PFSK-1 (cell line): ENCODE results near the gene ZNF775.

Experiments
- POLR2AphosphoS5 ChIP-seq: IDR thresholded peaks from 2 replicates; pipeline ENCODE4 v1.6.1; 2012; ENCODE audit warnings: low read depth, mild to moderate bottlenecking, control low read depth, low read length, moderate library complexity
- SIN3A ChIP-seq: IDR thresholded peaks from 2 replicates; pipeline ENCODE4 v1.6.1; 2012; ENCODE audit warnings: mild to moderate bottlenecking, low read length, moderate library complexity, borderline replicate concordance; ENCODE audit not compliant: insufficient read depth
- TAF1 ChIP-seq: IDR thresholded peaks from 2 replicates; pipeline ENCODE4 v1.6.1; 2012; ENCODE audit warnings: low read length, control low read depth, borderline replicate concordance; ENCODE audit not compliant: insufficient read depth
- TF ChIP-seq, protein P1 (sequence below), 2 experiments: IDR thresholded peaks; 2 replicates each; pipeline versions ENCODE4 v1.6.1 to v1.8.0; 2011 to 2012; ENCODE audit warnings: low read depth in 2 of 2, low read length in 2 of 2, control low read depth in 1 of 2, inconsistent platforms in 1 of 2, mild to moderate bottlenecking in 1 of 2, moderate library complexity in 1 of 2; ENCODE audit not compliant: insufficient read depth in 1 of 2

DNA sequence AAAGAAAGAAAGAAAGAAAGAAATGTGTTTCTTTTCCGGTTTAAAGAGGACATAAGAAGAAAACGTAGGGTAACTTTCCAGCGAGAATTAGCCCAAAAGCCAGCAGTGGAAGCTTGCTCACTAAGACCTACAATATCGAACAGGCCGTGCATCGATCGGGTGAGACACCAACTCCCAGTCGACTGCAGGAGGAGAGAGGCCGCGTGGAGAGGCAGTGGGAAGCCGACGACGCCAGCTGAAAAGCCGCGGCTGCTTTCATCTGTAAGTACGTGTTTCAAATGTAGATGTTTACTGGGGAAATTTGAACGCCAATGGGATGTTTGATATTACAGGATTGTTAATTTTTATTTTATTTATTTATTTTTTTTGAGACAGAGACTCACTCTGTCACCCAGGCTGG is 42.7 kb downstream of the ZNF775 start:
- TF ChIP-seq TAF1: no peak
- no peak for TF ChIP-seq POLR2AphosphoS5
- TF ChIP-seq SIN3A: no peak
- TF ChIP-seq, protein P1, sequence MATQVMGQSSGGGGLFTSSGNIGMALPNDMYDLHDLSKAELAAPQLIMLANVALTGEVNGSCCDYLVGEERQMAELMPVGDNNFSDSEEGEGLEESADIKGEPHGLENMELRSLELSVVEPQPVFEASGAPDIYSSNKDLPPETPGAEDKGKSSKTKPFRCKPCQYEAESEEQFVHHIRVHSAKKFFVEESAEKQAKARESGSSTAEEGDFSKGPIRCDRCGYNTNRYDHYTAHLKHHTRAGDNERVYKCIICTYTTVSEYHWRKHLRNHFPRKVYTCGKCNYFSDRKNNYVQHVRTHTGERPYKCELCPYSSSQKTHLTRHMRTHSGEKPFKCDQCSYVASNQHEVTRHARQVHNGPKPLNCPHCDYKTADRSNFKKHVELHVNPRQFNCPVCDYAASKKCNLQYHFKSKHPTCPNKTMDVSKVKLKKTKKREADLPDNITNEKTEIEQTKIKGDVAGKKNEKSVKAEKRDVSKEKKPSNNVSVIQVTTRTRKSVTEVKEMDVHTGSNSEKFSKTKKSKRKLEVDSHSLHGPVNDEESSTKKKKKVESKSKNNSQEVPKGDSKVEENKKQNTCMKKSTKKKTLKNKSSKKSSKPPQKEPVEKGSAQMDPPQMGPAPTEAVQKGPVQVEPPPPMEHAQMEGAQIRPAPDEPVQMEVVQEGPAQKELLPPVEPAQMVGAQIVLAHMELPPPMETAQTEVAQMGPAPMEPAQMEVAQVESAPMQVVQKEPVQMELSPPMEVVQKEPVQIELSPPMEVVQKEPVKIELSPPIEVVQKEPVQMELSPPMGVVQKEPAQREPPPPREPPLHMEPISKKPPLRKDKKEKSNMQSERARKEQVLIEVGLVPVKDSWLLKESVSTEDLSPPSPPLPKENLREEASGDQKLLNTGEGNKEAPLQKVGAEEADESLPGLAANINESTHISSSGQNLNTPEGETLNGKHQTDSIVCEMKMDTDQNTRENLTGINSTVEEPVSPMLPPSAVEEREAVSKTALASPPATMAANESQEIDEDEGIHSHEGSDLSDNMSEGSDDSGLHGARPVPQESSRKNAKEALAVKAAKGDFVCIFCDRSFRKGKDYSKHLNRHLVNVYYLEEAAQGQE (IDR thresholded peaks at IDR 0.05; ENCODE audit: insufficient read depth in 1 of 2, low read depth in 2 of 2, low read length in 2 of 2): no peak
